ENCODE measurements around the gene IFNL4.
"Not testable (repeated sequence)": the region's sequence is repeated elsewhere in the genome, so short reads cannot be mapped to it uniquely, and the experiment has no call there.

IFNL4 gene

GRCh38 chr19:39248806-39249205 lies at the start of gene IFNL4:
Gene IFNL4 (minus strand): TSS chr19:39248856.
- DNase-seq = no peak

GRCh38 chr19:39297931-39298634 lies 49.4 kb upstream of the IFNL4 start:
- DNase-seq = no peak

- DNase-seq = no peak
Observed at GRCh38 chr19:39296906-39297305, 48.2 kb upstream of the IFNL4 start.

- no peak for DNase-seq
Observed at GRCh38 chr19:39296055-39296645, 47.5 kb upstream of the IFNL4 start, which contains the start of gene IFNL1. Gene IFNL1 (plus strand): TSS chr19:39296407. CDS start chr19:39296422, 15 bp downstream.

- DNase-seq = no peak
Observed at GRCh38 chr19:39293394-39293793, 44.7 kb upstream of the IFNL4 start.

- no peak for DNase-seq
Observed at GRCh38 chr19:39284032-39284431, 35.4 kb upstream of the IFNL4 start.

GRCh38 chr19:39282021-39282420 lies 33.4 kb upstream of the IFNL4 start:
- DNase-seq = no peak

GRCh38 chr19:39277598-39277997 lies 28.9 kb upstream of the IFNL4 start:
- no peak for DNase-seq

GRCh38 chr19:39276740-39277139 lies 28.1 kb upstream of the IFNL4 start:
- DNase-seq = no peak

GRCh38 chr19:39275578-39275977 lies 26.9 kb upstream of the IFNL4 start:
- no peak for DNase-seq

- DNase-seq = not testable (repeated sequence)
Observed at GRCh38 chr19:39273859-39274258, 25.2 kb upstream of the IFNL4 start.

GRCh38 chr19:39270036-39270871 lies 21.6 kb upstream of the IFNL4 start:
- no peak for DNase-seq

- not testable (repeated sequence) for DNase-seq
Observed at GRCh38 chr19:39269369-39269768, 20.7 kb upstream of the IFNL4 start.

GRCh38 chr19:39268531-39269223 lies 20.0 kb upstream of the IFNL4 start:
- DNase-seq = not testable (repeated sequence)

- not testable (repeated sequence) for DNase-seq
Observed at GRCh38 chr19:39268085-39268484, 19.4 kb upstream of the IFNL4 start, which contains the start of gene IFNL2. Gene IFNL2 (plus strand): TSS chr19:39268396. CDS start chr19:39268569, 173 bp downstream.

GRCh38 chr19:39265321-39265916 lies 16.8 kb upstream of the IFNL4 start:
- no peak for DNase-seq

GRCh38 chr19:39264306-39265290 lies 15.9 kb upstream of the IFNL4 start:
- no peak for DNase-seq

- DNase-seq = no peak
Observed at GRCh38 chr19:39263912-39264305, 15.3 kb upstream of the IFNL4 start.

- DNase-seq = no peak
Observed at GRCh38 chr19:39262496-39262895, 13.8 kb upstream of the IFNL4 start.

GRCh38 chr19:39261704-39262103 lies 13.0 kb upstream of the IFNL4 start:
- no peak for DNase-seq

- DNase-seq = no peak
Observed at GRCh38 chr19:39257227-39257626, 8.6 kb upstream of the IFNL4 start.

Measured in NCI-H1436 (cell line).